NCI-H526 (cell line): Measurements from ENCODE around the gene CMC2.
A peak's percentile ranks its signal among the peaks of the same experiment; 100 is the strongest.

Experiments used
- DNase-seq, 2 experiments: peaks; one replicate each; lab custom pipeline; 2025; lab: John Stamatoyannopoulos, UW

CMC2 gene

DNA sequence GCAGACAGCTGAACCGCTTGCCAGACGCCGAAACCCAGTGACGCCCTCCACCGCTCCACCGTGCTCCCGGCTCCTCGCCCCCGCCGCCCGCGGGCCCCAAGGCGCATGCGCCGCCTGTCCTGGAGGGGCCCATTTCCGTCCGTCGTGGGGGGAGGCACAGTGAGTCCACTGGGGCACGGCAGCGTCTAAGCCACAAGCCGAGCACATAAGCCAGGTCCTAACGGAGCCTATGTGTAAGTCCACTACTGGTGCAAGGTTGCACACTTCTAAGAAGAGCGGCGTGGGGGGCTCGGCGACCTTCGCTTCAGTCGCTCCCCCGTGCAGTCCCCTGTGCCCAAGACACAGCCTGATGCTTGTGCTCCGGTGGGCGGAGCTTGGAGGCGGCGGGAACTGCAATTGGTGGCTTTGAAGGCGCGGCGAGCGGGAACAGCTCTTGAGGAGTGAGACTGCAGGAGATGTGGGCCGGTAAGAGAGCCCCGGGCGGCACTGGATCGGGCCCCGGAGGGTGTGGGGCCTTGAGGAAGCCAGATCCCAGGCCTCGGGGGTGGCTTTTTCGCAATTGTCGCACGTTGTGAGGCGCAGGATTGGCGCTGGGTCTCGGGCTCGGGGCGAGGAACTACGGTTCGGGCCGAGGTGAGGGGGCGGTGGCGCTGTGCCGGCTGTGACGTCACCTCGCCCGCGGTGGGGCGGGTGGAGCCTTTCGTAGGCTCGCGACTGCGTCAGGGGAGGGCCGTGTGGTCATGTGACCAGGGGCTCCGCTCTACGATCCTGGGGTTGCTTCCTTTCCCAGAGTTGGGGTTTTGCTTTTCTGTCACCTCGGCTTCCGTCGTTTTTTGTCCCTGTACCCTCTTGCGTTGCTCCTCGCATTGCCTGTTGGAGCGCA lies at the start of gene CMC2, which contains the start of gene CENPN:
TSS of gene CMC2 (minus strand) at position 73 of the 883 bp plus-strand sequence. CDS start 9,491 bp downstream, outside the sequence.
TSS of gene CENPN (plus strand) at position 402 of the 883 bp plus-strand sequence. CDS start 4,726 bp downstream, outside the sequence.
- peak; percentile 91 to 96 for DNase-seq

GRCh38 chr16:81053761-81054160 lies 47.1 kb upstream of the CMC2 start:
- DNase-seq: no peak

DNA sequence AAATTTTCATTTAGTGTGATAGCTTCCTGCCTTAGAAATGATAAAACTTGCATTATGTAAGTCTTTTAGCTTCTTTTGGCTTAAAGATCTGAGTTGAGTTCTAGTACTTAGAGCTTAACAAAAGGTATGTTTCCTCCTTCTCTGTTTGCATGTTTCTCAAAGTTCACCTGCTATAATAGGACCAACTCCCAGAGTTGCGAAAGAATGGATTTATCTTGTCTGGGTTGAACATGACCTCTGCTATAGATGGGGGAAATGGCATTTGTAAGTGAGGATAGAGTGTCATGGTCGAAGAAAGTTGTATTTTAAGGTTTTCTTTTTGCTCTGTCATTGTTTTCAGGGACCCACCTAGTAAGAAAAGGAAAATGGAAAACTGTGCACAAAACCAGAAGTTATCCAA lies 36.1 kb upstream of the CMC2 start:
- DNase-seq: no peak

DNA sequence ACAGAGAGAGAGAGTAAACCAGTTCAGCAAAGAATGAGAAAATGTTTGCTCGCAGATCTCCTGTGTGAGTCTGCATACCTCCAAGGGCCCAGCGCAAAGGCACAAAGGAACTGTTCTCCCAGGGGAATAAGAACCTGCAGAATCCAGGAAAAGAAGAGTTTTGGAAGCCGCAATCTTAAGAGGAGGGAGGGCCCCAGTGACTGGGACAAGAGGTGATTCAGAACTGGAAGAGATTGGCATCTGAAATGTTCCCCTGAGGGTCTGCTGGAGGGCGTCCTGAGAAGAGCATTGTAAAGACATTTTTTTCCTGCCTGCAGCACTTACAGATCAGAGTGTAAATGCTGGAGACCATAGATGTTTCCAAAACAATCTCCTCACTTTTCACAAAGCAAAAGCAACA lies 35.0 kb upstream of the CMC2 start:
- DNase-seq: no peak

DNA sequence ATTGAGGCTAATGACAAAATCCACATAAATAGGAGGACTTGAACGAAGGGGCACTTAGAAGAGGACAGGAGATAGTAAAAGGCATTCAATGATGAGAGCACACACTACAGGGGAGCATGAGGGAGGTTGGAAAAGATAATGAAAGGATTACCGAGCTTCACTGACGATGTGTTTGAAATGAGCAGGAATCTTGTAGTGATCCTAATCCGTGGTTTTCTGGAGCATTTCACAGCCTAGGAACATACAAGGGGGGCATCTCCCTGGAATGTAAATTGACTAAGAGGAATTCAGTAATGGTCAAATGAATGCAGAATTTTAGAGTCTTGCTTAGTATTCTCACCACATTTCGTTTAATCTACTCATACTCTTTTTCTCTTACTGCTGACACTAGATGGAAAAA lies 34.2 kb upstream of the CMC2 start:
- DNase-seq: no peak

DNA sequence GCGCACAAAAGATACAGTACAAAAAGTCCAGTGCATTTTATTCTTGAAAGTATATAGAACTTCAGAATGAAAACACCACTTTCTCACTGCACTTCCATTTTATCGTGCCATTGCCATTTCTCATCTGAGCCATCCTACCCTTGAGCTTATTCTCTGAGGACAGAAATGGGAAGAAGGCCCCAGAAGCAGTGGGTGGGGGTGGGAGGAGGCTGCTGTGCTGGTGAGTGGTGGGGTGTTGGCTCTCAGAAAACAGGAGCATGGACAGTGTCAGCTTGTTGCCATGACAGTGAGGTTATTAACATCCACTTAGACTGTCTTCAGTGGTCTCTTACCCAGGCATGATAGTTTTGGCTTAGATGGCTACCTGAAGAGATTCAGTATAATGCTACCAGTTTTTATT lies 33.4 kb upstream of the CMC2 start:
- DNase-seq: no peak

GRCh38 chr16:81036751-81037350 lies 30.2 kb upstream of the CMC2 start:
- DNase-seq: peak in 1 of 2 experiments; percentile 4

DNA sequence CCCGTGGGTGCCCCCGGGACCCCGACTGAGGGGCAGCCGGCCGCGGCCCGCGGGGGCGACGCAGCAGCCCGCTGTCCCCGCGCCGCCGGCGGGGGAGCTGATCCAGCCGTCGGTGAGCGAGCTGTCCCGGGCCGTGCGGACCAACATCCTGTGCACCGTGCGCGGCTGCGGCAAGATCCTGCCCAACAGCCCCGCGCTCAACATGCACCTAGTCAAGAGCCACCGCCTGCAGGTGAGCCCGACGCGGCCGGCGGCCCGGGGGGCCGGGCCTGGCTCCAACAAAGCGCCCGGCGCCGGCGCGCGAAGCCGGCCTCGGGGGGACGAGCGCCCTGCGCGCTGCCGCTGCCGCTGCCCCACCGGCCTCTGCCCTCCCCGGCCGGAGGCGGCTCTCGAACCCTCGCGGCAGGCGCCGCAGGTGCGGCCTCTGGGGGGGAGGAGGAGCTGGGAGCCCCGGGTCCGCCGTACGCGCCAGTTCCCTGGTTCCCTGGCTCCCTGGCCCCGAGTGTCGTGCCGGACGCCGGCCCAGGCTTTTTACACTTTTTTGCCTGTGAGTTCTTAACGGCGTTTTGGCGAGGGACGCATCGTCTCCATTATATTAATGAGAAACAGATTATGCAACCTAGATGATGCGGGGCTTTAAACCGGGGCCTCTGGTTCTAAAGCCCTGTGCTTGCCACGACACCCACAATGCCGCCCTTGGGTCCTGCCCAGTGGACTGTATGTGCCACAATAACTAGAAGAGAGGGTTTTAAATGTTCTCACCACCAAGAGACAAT lies 29.5 kb upstream of the CMC2 start:
- peak in 1 of 2 experiments; percentile 59 for DNase-seq

DNA sequence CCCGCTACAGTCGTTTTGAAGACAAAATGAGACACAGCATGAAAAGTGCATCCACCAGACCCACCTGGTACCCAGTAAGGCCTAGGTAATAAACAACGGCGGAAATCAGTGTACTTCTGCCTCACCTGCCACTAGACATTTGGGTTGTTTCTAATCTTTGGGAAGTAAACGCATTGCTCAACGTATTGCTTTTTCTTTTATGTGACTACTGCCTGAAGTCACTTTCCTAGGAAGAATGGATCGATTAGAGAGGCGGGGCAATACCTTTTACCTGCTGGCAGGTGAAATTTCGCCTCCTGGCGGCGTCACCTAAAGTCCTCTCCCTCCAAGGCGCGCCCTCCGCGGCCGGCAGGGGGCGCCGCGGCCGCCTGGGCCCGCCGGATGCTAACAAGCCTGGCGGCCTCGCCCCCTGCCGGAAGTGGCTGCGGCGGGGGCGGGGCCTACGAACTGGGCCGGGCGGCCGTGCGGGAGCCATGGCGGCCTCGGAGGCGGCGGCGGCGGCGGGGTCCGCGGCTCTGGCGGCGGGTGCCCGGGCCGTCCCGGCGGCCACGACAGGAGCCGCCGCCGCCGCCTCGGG lies 28.8 kb upstream of the CMC2 start, which contains the start of gene ATMIN:
TSS of gene ATMIN (plus strand) at position 445 of the 577 bp plus-strand sequence. CDS start at position 474, 29 bp downstream.
- DNase-seq: peak; percentile 47 to 88

DNA sequence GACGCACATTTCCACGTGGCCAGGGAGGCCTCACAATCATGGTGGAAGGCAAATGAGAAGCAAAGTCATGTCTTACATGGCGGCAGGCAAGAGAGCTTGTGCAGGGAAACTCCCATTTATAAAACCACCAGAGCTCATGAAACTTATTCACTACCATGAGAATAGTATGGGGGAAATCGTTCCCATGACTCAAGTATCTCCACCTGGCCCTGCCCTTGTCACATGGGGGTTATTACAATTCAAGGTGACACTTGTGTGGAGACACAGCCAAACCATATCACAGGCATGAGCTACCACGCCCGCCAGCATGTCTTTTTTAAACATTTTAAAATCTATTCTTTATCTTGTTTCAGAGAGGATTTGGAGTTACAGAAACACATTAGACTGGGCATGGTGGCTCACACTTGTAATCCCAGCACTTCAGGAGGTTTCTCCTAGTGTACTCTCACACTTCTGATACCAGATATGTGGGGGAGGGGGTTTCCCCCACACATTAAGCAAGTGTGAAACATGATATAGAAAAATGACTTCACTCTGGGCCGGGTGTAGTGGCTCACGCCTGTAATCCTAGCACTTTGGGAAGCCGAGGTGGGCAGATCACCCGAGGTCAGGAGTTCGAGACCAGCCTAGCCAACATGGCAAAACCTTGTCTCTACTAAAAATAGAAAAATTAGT lies 23.4 kb upstream of the CMC2 start:
- no peak for DNase-seq

GRCh38 chr16:81026429-81026828 lies 19.7 kb upstream of the CMC2 start:
- DNase-seq: no peak

- DNase-seq: no peak
These were observed 11.8 kb upstream of the CMC2 start for GRCh38 chr16:81018496-81018895.

DNA sequence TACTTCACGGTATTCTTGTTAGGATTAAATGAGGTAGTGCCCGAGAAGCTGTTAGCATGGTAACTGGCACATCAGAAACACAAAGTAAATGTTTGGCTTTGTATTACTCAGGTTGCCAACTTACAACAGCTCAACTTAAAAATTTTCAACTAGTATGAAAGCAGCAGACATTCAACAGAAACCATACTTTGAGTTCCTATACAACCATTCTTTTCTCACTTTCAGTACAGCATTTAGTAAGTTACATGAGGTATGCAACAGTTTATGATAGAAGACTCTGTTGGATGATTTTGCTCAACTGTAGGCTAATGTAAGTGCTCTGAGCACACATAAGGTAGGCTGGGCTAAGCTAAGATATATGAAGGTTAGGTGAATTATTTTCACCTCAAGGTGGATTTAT lies 8.0 kb upstream of the CMC2 start:
- DNase-seq: no peak

GRCh38 chr16:81012974-81013373 lies 6.3 kb upstream of the CMC2 start:
- DNase-seq: no peak

GRCh38 chr16:81008505-81008789 lies 1.8 kb upstream of the CMC2 start:
- no peak for DNase-seq

- DNase-seq: peak in 1 of 2 experiments; percentile 75
These were observed 373 bp downstream of the CMC2 start for GRCh38 chr16:81006211-81006812.

DNA sequence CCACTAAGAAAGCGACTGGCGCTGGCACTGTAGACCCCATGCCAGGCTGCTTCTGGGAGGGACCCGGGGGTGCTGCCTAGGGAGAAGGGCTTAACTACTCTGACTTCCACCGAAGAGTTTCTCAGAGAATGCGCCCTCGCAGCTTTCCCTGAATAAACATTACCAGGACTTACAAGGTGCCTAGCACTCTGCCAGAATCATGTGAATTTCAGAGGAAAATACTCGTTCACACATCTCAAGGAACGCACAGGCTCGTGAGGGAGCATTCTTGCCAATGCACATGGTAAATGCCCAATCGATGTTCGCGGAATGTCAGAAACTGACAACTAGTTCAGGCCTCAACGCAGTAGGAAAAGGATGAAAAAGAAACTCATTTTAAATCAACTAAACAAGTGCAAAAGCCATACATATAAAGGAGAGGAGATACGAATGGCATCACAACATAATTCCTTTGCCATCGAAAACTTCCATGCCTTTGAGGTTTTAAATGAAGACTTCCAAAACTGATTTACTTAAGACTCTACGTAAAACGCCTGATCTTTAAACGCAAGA lies 999 bp downstream of the CMC2 start:
- peak in 1 of 2 experiments; percentile 14 for DNase-seq

DNA sequence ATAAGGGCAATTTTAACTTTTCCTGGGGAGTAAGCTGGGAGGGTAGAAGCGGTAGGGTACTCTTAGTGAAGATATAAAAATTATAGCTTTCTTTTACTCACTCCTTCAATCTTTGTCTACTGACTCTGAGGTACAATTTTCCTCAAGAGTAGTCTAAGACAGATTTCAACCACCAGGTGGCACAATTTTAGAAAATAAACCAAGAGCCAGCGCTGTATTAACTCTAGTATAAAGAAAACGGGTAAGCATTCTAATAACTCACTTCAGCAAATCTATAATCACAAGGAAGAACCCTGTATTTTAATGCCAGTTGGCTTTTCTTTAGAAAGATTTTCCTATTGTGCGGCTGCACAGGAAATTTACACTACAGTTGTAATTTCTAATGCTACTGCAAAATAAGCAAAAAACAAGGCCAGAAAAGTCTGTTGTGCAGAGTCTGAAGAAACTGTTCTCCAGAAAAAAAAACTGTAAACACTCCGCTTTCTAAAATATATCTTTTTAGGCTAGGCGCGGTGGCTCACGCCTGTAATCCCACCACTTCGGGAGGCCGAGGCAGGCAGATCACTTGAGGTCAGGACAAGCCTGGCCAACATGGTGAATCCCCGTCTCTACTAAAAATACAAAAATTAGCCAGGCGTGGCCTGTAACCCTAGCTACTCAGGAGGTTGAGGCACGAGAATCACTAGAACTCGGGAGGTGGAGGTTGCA lies 1.9 kb downstream of the CMC2 start:
- DNase-seq: peak; percentile 16 to 71

DNA sequence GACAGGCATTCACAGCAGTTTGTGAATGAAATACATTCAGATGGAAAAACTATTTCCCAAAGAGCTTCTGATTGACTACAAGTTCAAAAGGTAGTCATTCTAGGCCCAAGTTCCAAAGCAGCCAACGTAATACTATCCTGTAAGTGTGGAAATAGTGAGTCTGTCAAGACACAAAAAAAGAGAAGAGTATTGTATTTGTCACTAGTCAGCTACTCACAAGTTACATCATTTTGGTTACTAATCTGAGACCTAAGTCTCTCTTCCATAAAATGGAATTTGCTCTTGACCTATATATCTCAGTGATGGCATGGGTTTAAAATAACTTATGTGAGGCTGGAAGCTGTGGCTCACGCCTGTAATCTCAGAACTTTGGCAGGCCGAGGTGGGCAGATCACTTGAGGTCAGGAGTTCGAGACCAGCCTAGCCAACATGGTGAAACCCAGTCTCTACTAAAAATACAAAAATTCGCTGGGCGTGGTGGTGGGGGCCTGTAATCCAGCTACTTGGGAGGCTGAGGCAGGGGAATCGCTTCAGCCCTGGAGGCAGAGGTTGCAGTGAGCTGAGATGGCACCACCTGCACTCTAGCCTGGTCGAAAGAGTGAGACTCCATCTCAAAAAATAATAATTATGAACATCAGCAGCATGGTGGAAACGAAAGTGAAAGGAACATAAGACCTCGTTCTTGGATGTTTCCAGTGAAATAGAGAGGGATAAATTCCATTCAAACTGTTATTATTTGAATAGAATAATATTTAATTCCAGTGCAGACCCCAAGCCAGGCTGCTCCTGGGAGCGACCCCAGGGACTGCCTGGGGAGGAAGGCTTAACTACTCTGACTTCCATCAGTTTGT lies 2.9 kb downstream of the CMC2 start:
- DNase-seq: no peak
